ENCODE results near the gene LMF2. TPM values are rescaled to one million over a fixed set of nuclear protein-coding genes. Genes with fewer than 3 reads are reported as not detected.
A peak's percentile ranks its signal among the peaks of the same experiment; 100 is the strongest.

The LMF2 gene
- total RNA-seq, 1 experiment from 2014 or later = 56.9 TPM

- peaks cover 14 to 35% of the 10 kb centered on the region in 2 experiments; a peak in 3 of 4 replicates for H3K4me1 ChIP-seq (ENCODE audit: control insufficient read depth in 1 of 2, insufficient read depth in 2 of 2, low read length in 2 of 2)
- ChIA-PET RAD21 (ENCODE audit: low non-redundant PET in 1 of 2, low total read pairs in 2 of 2, uncharacterized antibody in 2 of 2, unreplicated experiment in 2 of 2) (no interaction called here), POLR2A (no interaction called here), CTCF (no interaction called here)
- no peaks in the 10 kb centered on the region for H3K9me2 ChIP-seq (ENCODE audit: insufficient read depth)
- ATAC-seq (no peak), DNase-seq (ENCODE audit: low read depth, low spot score) (no peak)
- no peak overlapping the region for H3K4me2 ChIP-seq (ENCODE audit: low read length)
- H3K4me3 ChIP-seq (replicated peaks in 1 of 2; ENCODE audit: low read depth in 1 of 2, low read length in 2 of 2) = no peak overlapping the region
- BruUV-seq (replicated peaks) = no TSS peak
- no peaks in the 10 kb centered on the region for H3K27me3 ChIP-seq (ENCODE audit: insufficient read depth, low read length)
- no peaks in the 10 kb centered on the region for H3K9me3 ChIP-seq (ENCODE audit: control insufficient read depth in 1 of 2, insufficient read depth in 1 of 2, low read depth in 1 of 2, low read length in 2 of 2)
- H3K36me3 ChIP-seq (ENCODE audit: control insufficient read depth in 1 of 2, insufficient read depth in 2 of 2, low read length in 2 of 2) = no peaks in the 10 kb centered on the region
- no peak overlapping the region for H3K9ac ChIP-seq (ENCODE audit: low read length)
- no peak for TF ChIP-seq SIN3A (IDR thresholded peaks at IDR 0.05; ENCODE audit: low read depth)
- TF ChIP-seq EZH2 (IDR thresholded peaks at IDR 0.05) = no peak
- TF ChIP-seq TCF7L2 (IDR thresholded peaks at IDR 0.05; ENCODE audit: borderline replicate concordance, extremely low read depth, insufficient read depth, insufficient read length) = no peak
- TF ChIP-seq JUND (IDR thresholded peaks at IDR 0.05) = no peak
- no peak for TF ChIP-seq SRF (IDR thresholded peaks at IDR 0.05; ENCODE audit: low read depth)
- TF ChIP-seq EZH2phosphoT487 (IDR thresholded peaks at IDR 0.05; ENCODE audit: borderline replicate concordance) = no peak
- TF ChIP-seq ATF3 (IDR thresholded peaks at IDR 0.05) = no peak
- no peak for TF ChIP-seq CEBPB (IDR thresholded peaks at IDR 0.05; ENCODE audit: low read depth)
- TF ChIP-seq RAD21 (IDR thresholded peaks at IDR 0.05; ENCODE audit: low read depth) = no peak
- TF ChIP-seq POLR2AphosphoS5 (IDR thresholded peaks at IDR 0.05; ENCODE audit: low read depth, low read length) = no peak
- TF ChIP-seq MAX (IDR thresholded peaks at IDR 0.05) = no peak
- TF ChIP-seq, protein P1, sequence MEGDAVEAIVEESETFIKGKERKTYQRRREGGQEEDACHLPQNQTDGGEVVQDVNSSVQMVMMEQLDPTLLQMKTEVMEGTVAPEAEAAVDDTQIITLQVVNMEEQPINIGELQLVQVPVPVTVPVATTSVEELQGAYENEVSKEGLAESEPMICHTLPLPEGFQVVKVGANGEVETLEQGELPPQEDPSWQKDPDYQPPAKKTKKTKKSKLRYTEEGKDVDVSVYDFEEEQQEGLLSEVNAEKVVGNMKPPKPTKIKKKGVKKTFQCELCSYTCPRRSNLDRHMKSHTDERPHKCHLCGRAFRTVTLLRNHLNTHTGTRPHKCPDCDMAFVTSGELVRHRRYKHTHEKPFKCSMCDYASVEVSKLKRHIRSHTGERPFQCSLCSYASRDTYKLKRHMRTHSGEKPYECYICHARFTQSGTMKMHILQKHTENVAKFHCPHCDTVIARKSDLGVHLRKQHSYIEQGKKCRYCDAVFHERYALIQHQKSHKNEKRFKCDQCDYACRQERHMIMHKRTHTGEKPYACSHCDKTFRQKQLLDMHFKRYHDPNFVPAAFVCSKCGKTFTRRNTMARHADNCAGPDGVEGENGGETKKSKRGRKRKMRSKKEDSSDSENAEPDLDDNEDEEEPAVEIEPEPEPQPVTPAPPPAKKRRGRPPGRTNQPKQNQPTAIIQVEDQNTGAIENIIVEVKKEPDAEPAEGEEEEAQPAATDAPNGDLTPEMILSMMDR (IDR thresholded peaks at IDR 0.05 in 2 of 3, conservative IDR thresholded peaks at IDR 0.05 in 1 of 3; ENCODE audit: borderline replicate concordance in 1 of 3, insufficient read depth in 1 of 3, low read depth in 2 of 3, low read length in 2 of 3) = no peak
- peaks cover 28% of the 10 kb centered on the region for H3K79me2 ChIP-seq (ENCODE audit: insufficient read depth, low read length)
- H4K20me1 ChIP-seq (ENCODE audit: insufficient read depth) = peaks cover 6% of the 10 kb centered on the region; the same call in 1 of the 2 replicates
- peak overlapping the region; percentile 38; the same call in 1 of the 2 replicates for H3K27ac ChIP-seq (ENCODE audit: low read depth, low read length)
- intact Hi-C loops (cut with micrococcal nuclease) = no loop called here
- H2AFZ ChIP-seq (ENCODE audit: low read depth, low read length, poor library complexity, severe bottlenecking) = no peak overlapping the region
These were observed 30.6 kb downstream of the LMF2 start for GRCh38 chr22:50476868-50477267.
